Lung (tissue), 12 donors: ENCODE data around the gene CAMK1D. TPM values are rescaled to one million over a fixed set of nuclear protein-coding genes. Genes with fewer than 3 reads are reported as not detected.

Source experiments
- ATAC-seq: fragments of 200-7000 bp; cut with Tn5 transposase; one replicate; pipeline ENCODE4 v1.9.1; 2020; ENCODE audit warnings: moderate number of reproducible peaks; ENCODE audit not compliant: insufficient read depth, low FRiP score
- DNase-seq, 3 donors: peaks; one replicate each; pipeline ENCODE4 v3.0.0-alpha.2; 2013 to 2017
- H3K27ac ChIP-seq, 2 donors: one replicate each; pipeline ENCODE4 v1.5.1; 2013; ENCODE audit warnings: mild to moderate bottlenecking in 2 of 2, moderate library complexity in 2 of 2, control low read depth in 1 of 2, inconsistent platforms in 1 of 2, low read depth in 1 of 2, low read length in 1 of 2
- H3K27me3 ChIP-seq, 3 donors: one replicate each; pipeline ENCODE4 v1.5.1; 2013; ENCODE audit warnings: low read length in 2 of 3; ENCODE audit not compliant: control insufficient read depth in 3 of 3, insufficient read depth in 3 of 3
- H3K36me3 ChIP-seq, 4 donors: one replicate each; pipeline ENCODE4 v1.5.1; 2013; ENCODE audit warnings: low read length in 4 of 4, mild to moderate bottlenecking in 1 of 4, moderate library complexity in 1 of 4; ENCODE audit not compliant: control insufficient read depth in 4 of 4, insufficient read depth in 4 of 4
- H3K4me1 ChIP-seq, 5 donors: one replicate each; pipeline ENCODE4 v1.5.1; 2013; ENCODE audit warnings: low read length in 5 of 5, mild to moderate bottlenecking in 2 of 5, moderate library complexity in 1 of 5; ENCODE audit not compliant: control insufficient read depth in 5 of 5, insufficient read depth in 5 of 5
- H3K4me3 ChIP-seq: one replicate; pipeline ENCODE4 v1.5.1; 2013; ENCODE audit warnings: mild to moderate bottlenecking, control low read depth, moderate library complexity
- H3K9ac ChIP-seq, 2 donors: one replicate each; pipeline ENCODE4 v1.5.1; 2013; ENCODE audit warnings: low read length in 2 of 2, control low read depth in 1 of 2; ENCODE audit not compliant: insufficient read depth in 1 of 2
- H3K9me3 ChIP-seq, 4 donors: one replicate each; pipeline ENCODE4 v1.5.1; 2013; ENCODE audit warnings: low read length in 3 of 4, mild to moderate bottlenecking in 1 of 4, moderate library complexity in 1 of 4; ENCODE audit not compliant: control insufficient read depth in 4 of 4, insufficient read depth in 3 of 4
- CTCF ChIP-seq: IDR thresholded peaks from 2 replicates; pipeline ENCODE4 v1.5.1; 2012; ENCODE audit warnings: mild to moderate bottlenecking; ENCODE audit errors: control extremely low read depth, extremely low read depth
- WGBS, 2 donors: extraction: QIAGEN DNeasy Blood & Tissue Kit; methylation state at CpG; one replicate each; pipeline ENCODE4 v1.1.7; 2013; 5-methylcytosine and 5-hydroxymethylcytosine counted together
- polyA plus RNA-seq, 2 donors: library from polyadenylated mRNA; stranded (reverse); fragments of 200-250 nt; gene quantifications; one replicate each; pipeline ENCODE4 v1.2.1, GENCODE V29; 2013
- total RNA-seq, 2 donors: library from RNA; depleted of rRNA in 1 of 2; stranded (reverse); fragments of >200 nt in 1 of 2; gene quantifications; one replicate each; pipeline ENCODE4 v1.2.1, GENCODE V29; 2014 to 2021
- donor health status: control.
- donor health status: control.
- donor health status: Bipolar disorder and iron deficiency.
- donor health status: healthy.
- donor health status: DM: yes; HTN: yes; CAD: no.

Gene CAMK1D
- total and polyA plus RNA-seq, 4 donors, result 3.2 to 37.4 (median 7.0) TPM

- no peaks in the 10 kb centered on the region for H3K36me3 ChIP-seq
- H3K27ac ChIP-seq, result no peak overlapping the region
- TF ChIP-seq CTCF, result no peak
- no peaks in the 10 kb centered on the region for H3K9me3 ChIP-seq
- H3K9ac ChIP-seq, result no peak overlapping the region
- peaks cover 0 to 8% (median 3%) of the 10 kb centered on the region in 3 donors for H3K27me3 ChIP-seq
- ATAC-seq, result no peak
- peaks cover 0 to 17% (median 8%) of the 10 kb centered on the region in 5 donors for H3K4me1 ChIP-seq
- 78 to 87% methylated on average over 11 of the region's 11 CpGs for WGBS, 2 donors
- DNase-seq, result no peak
- no peak overlapping the region for H3K4me3 ChIP-seq
Measured at GRCh38 chr10:12409161-12409560, 59.8 kb downstream of the CAMK1D start.

GRCh38 chr10:12409613-12410012 is 60.3 kb downstream of the CAMK1D start:
- Histone ChIP-seq H3K27ac (no peak overlapping the region), H3K36me3 (no peaks in the 10 kb centered on the region), H3K4me3 (no peak overlapping the region), H3K27me3 (peaks cover 0 to 8% (median 3%) of the 10 kb centered on the region in 3 donors), H3K9me3 (no peaks in the 10 kb centered on the region), H3K4me1 (peaks cover 0 to 16% (median 8%) of the 10 kb centered on the region in 5 donors), H3K9ac (no peak overlapping the region)
- DNase-seq (no peak), ATAC-seq (no peak)
- 81 to 89% methylated on average over 5 of the region's 5 CpGs for WGBS, 2 donors
- TF ChIP-seq CTCF, result no peak

- Histone ChIP-seq H3K9ac (no peak overlapping the region), H3K27me3 (peaks cover 0 to 20% (median 0%) of the 10 kb centered on the region in 3 donors), H3K4me1 (peaks cover 0 to 9% (median 0%) of the 10 kb centered on the region in 5 donors), H3K36me3 (no peaks in the 10 kb centered on the region), H3K4me3 (no peak overlapping the region), H3K27ac (no peak overlapping the region), H3K9me3 (no peaks in the 10 kb centered on the region)
- DNase-seq (no peak), ATAC-seq (no peak)
- WGBS, 2 donors, result 86 to 90% methylated on average over 9 of the region's 9 CpGs
- TF ChIP-seq CTCF, result no peak
Measured at GRCh38 chr10:12412666-12413368, 63.5 kb downstream of the CAMK1D start.
